Measurements from ENCODE around the gene KSR1. TPM values are rescaled to one million over a fixed set of nuclear protein-coding genes. Genes with fewer than 3 reads are reported as not detected.

The KSR1 gene
- total and polyA plus RNA-seq, 2 donors (not counting 1 experiment from before 2014, with no cell fraction given), result 5.3 to 10.1 TPM

GRCh38 chr17:27480699-27481098, 24.5 kb downstream of the KSR1 start:
- DNase-seq (ENCODE audit: low read depth in 2 of 2), result no peak
- Histone ChIP-seq H4K20me1 (ENCODE audit: control insufficient read depth, extremely low read depth, insufficient read depth, low read length) (no peaks in the 10 kb centered on the region), H3K4me1 (ENCODE audit: control insufficient read depth, extremely low read depth, insufficient read depth, low read length) (no peaks in the 10 kb centered on the region), H3K4me3 (replicated peaks in 1 of 4; ENCODE audit: control extremely low read depth in 1 of 4, insufficient read depth in 1 of 4, low read depth in 3 of 4, low read length in 4 of 4) (no peak overlapping the region), H3K4me2 (ENCODE audit: extremely low read depth, insufficient read depth, low read length) (no peak overlapping the region), H3K36me3 (ENCODE audit: control insufficient read depth, insufficient read depth, low read length) (no peaks in the 10 kb centered on the region), H2AFZ (ENCODE audit: low read length) (no peak overlapping the region), H3K27me3 (ENCODE audit: control insufficient read depth, insufficient read depth, low read length) (no peaks in the 10 kb centered on the region), H3K9me3 (ENCODE audit: control insufficient read depth, insufficient read depth, low read depth, low read length) (no peaks in the 10 kb centered on the region), H3K9ac (ENCODE audit: insufficient read depth, low read length) (no peak overlapping the region), H3K27ac (ENCODE audit: insufficient read depth, low read length) (no peak overlapping the region), H3K79me2 (ENCODE audit: control insufficient read depth, insufficient read depth, low read length) (no peaks in the 10 kb centered on the region)
- TF ChIP-seq, protein P1, sequence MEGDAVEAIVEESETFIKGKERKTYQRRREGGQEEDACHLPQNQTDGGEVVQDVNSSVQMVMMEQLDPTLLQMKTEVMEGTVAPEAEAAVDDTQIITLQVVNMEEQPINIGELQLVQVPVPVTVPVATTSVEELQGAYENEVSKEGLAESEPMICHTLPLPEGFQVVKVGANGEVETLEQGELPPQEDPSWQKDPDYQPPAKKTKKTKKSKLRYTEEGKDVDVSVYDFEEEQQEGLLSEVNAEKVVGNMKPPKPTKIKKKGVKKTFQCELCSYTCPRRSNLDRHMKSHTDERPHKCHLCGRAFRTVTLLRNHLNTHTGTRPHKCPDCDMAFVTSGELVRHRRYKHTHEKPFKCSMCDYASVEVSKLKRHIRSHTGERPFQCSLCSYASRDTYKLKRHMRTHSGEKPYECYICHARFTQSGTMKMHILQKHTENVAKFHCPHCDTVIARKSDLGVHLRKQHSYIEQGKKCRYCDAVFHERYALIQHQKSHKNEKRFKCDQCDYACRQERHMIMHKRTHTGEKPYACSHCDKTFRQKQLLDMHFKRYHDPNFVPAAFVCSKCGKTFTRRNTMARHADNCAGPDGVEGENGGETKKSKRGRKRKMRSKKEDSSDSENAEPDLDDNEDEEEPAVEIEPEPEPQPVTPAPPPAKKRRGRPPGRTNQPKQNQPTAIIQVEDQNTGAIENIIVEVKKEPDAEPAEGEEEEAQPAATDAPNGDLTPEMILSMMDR (conservative IDR thresholded peaks at IDR 0.05 in 1 of 2, IDR thresholded peaks at IDR 0.05 in 1 of 2; ENCODE audit: low read depth in 1 of 2, low read length in 2 of 2), result no peak
- TF ChIP-seq EZH2 (IDR thresholded peaks at IDR 0.05; ENCODE audit: low read length, missing control alignments), result no peak

DNA sequence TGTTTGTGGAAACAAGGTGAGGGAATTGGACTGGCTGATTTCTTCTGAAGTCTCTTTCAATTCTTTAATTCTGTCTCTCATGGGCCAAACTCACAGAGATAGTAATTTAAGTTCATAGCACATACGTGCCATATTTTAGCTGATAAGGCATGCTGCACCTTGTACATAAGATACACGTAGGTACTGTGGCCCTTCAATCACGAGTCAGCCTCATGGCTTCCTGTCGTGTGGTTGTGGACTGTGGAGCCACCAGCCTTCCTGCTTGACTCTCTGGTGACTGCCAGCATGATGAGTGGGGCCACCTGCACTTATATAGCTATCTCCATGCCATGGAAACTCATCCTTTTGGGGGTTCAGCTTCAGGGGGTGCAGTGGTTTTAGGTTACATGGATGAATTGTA, 25.1 kb downstream of the KSR1 start:
- Histone ChIP-seq H3K79me2 (ENCODE audit: control insufficient read depth, insufficient read depth, low read length) (no peaks in the 10 kb centered on the region), H3K4me2 (ENCODE audit: extremely low read depth, insufficient read depth, low read length) (no peak overlapping the region), H3K27me3 (ENCODE audit: control insufficient read depth, insufficient read depth, low read length) (no peaks in the 10 kb centered on the region), H3K9ac (ENCODE audit: insufficient read depth, low read length) (no peak overlapping the region), H3K4me3 (replicated peaks in 1 of 4; ENCODE audit: control extremely low read depth in 1 of 4, insufficient read depth in 1 of 4, low read depth in 3 of 4, low read length in 4 of 4) (no peak overlapping the region), H3K27ac (ENCODE audit: insufficient read depth, low read length) (no peak overlapping the region), H3K9me3 (ENCODE audit: control insufficient read depth, insufficient read depth, low read depth, low read length) (no peaks in the 10 kb centered on the region), H4K20me1 (ENCODE audit: control insufficient read depth, extremely low read depth, insufficient read depth, low read length) (no peaks in the 10 kb centered on the region), H3K4me1 (ENCODE audit: control insufficient read depth, extremely low read depth, insufficient read depth, low read length) (no peaks in the 10 kb centered on the region), H2AFZ (ENCODE audit: low read length) (no peak overlapping the region), H3K36me3 (ENCODE audit: control insufficient read depth, insufficient read depth, low read length) (no peaks in the 10 kb centered on the region)
- no peak for DNase-seq (ENCODE audit: low read depth in 2 of 2)
- TF ChIP-seq, protein P1 (conservative IDR thresholded peaks at IDR 0.05 in 1 of 2, IDR thresholded peaks at IDR 0.05 in 1 of 2; ENCODE audit: low read depth in 1 of 2, low read length in 2 of 2), result no peak
- no peak for TF ChIP-seq EZH2 (IDR thresholded peaks at IDR 0.05; ENCODE audit: low read length, missing control alignments)

- Histone ChIP-seq H2AFZ (ENCODE audit: low read length) (no peak overlapping the region), H3K27ac (ENCODE audit: insufficient read depth, low read length) (no peak overlapping the region), H3K27me3 (ENCODE audit: control insufficient read depth, insufficient read depth, low read length) (no peaks in the 10 kb centered on the region), H3K9ac (ENCODE audit: insufficient read depth, low read length) (no peak overlapping the region), H3K4me1 (ENCODE audit: control insufficient read depth, extremely low read depth, insufficient read depth, low read length) (peaks cover 3% of the 10 kb centered on the region), H3K79me2 (ENCODE audit: control insufficient read depth, insufficient read depth, low read length) (no peaks in the 10 kb centered on the region), H3K9me3 (ENCODE audit: control insufficient read depth, insufficient read depth, low read depth, low read length) (no peaks in the 10 kb centered on the region), H4K20me1 (ENCODE audit: control insufficient read depth, extremely low read depth, insufficient read depth, low read length) (no peaks in the 10 kb centered on the region), H3K36me3 (ENCODE audit: control insufficient read depth, insufficient read depth, low read length) (no peaks in the 10 kb centered on the region), H3K4me3 (replicated peaks in 1 of 4; ENCODE audit: control extremely low read depth in 1 of 4, insufficient read depth in 1 of 4, low read depth in 3 of 4, low read length in 4 of 4) (no peak overlapping the region), H3K4me2 (ENCODE audit: extremely low read depth, insufficient read depth, low read length) (no peak overlapping the region)
- no peak for DNase-seq (ENCODE audit: low read depth in 2 of 2)
- TF ChIP-seq EZH2 (IDR thresholded peaks at IDR 0.05; ENCODE audit: low read length, missing control alignments), result no peak
- TF ChIP-seq, protein P1 (conservative IDR thresholded peaks at IDR 0.05 in 1 of 2, IDR thresholded peaks at IDR 0.05 in 1 of 2; ENCODE audit: low read depth in 1 of 2, low read length in 2 of 2), result no peak
These were observed 28.9 kb downstream of the KSR1 start for GRCh38 chr17:27485125-27485524.
